Osteocyte (in vitro differentiated cells): ENCODE results near the gene SH3TC2. TPM values are rescaled to one million over a fixed set of nuclear protein-coding genes. Genes with fewer than 3 reads are reported as not detected.
A peak's percentile ranks its signal among the peaks of the same experiment; 100 is the strongest.

Experiments
- DNase-seq: peaks from one replicate; pipeline ENCODE4 v3.0.0; 2021; ENCODE audit warnings: mixed read lengths; ENCODE audit not compliant: unreplicated experiment; ENCODE audit errors: extremely low spot score
- H3K27ac Mint-ChIP-seq: one replicate; pipeline ENCODE4 v1.8.0; 2021; ENCODE audit warnings: mild to moderate bottlenecking, mixed read lengths; ENCODE audit not compliant: unreplicated experiment
- H3K27me3 Mint-ChIP-seq: one replicate; pipeline ENCODE4 v1.8.0; 2021; ENCODE audit warnings: mixed read lengths; ENCODE audit not compliant: unreplicated experiment
- H3K36me3 Mint-ChIP-seq: one replicate; pipeline ENCODE4 v1.8.0; 2021; ENCODE audit warnings: mixed read lengths; ENCODE audit not compliant: unreplicated experiment
- H3K4me1 Mint-ChIP-seq: one replicate; pipeline ENCODE4 v1.8.0; 2021; ENCODE audit warnings: mixed read lengths; ENCODE audit not compliant: unreplicated experiment
- H3K4me3 Mint-ChIP-seq: one replicate; pipeline ENCODE4 v1.8.0; 2021; ENCODE audit warnings: mild to moderate bottlenecking, moderate library complexity, mixed read lengths; ENCODE audit not compliant: unreplicated experiment
- H3K9me3 Mint-ChIP-seq: one replicate; pipeline ENCODE4 v1.8.0; 2021; ENCODE audit warnings: mixed read lengths; ENCODE audit not compliant: unreplicated experiment
- CTCF ChIP-seq: fragments of 200-600 bp; sonication (generic); IDR thresholded peaks from 2 replicates; pipeline ENCODE4 v1.5.0; 2021; ENCODE audit warnings: antibody characterized with exemption, mild to moderate bottlenecking, moderate library complexity
- total RNA-seq: library from RNA; stranded (reverse); gene quantifications from 2 replicates; pipeline ENCODE4 v1.2.1, GENCODE V29; 2021

The SH3TC2 gene
- total RNA-seq, 1 donor from 2014 or later: 0.83 TPM

DNA sequence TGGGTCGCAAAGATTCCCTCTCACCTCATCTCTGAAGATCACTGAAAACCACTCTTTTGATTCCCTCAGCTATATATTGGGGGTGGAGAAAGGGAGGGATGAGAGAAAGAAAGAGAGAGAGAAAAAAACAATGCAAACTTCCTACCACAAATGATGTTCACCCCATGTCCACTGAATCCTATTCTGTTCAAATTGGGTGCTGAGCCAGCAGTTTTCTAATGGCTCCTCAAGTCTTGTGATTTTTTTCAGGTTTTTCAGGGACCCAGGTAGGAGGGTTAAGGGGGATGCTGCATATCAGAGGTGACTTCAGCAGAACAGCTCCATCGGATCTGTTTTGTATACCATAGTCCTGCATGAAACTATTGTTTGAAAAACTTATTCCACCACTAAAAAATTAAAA lies 95.9 kb downstream of the SH3TC2 start:
- Mint-ChIP-seq H3K27me3 (no peaks in the 10 kb centered on the region), H3K4me1 (peaks cover 71% of the 10 kb centered on the region)
- TF ChIP-seq CTCF: no peak

DNA sequence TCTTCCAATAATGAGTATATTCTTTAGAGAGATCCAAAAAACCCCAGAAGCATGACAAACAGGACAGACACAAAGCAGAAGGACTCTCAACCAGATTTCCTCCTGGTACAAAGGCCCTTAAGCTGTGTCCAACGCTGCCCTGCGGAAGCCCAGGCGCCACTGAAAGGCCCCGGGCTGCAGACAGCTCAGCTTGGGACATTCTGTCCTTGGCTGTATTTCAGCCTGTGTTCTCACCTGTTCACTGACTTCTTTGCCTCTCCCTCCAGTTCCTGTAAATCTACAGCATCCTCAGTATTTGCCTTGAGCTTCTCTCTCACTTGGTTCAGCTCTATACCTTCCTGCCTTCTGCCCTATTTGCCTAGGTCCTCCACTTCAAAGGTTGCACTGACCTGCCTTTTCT lies 96.5 kb downstream of the SH3TC2 start:
- no peaks in the 10 kb centered on the region for H3K9me3 Mint-ChIP-seq
- H3K4me3 Mint-ChIP-seq: no peak overlapping the region
- no peaks in the 10 kb centered on the region for H3K36me3 Mint-ChIP-seq
- peaks cover 66% of the 10 kb centered on the region for H3K4me1 Mint-ChIP-seq
- peak overlapping the region; percentile 90 for H3K27ac Mint-ChIP-seq
- TF ChIP-seq CTCF: no peak
- no peak for DNase-seq
- H3K27me3 Mint-ChIP-seq: no peaks in the 10 kb centered on the region

More for the DNA sequence above, 95.9 kb downstream of the SH3TC2 start:
- peak overlapping the region; percentile 90 for H3K27ac Mint-ChIP-seq
- DNase-seq: no peak
- H3K4me3 Mint-ChIP-seq: no peak overlapping the region
- no peaks in the 10 kb centered on the region for H3K9me3 Mint-ChIP-seq
- no peaks in the 10 kb centered on the region for H3K36me3 Mint-ChIP-seq

DNA sequence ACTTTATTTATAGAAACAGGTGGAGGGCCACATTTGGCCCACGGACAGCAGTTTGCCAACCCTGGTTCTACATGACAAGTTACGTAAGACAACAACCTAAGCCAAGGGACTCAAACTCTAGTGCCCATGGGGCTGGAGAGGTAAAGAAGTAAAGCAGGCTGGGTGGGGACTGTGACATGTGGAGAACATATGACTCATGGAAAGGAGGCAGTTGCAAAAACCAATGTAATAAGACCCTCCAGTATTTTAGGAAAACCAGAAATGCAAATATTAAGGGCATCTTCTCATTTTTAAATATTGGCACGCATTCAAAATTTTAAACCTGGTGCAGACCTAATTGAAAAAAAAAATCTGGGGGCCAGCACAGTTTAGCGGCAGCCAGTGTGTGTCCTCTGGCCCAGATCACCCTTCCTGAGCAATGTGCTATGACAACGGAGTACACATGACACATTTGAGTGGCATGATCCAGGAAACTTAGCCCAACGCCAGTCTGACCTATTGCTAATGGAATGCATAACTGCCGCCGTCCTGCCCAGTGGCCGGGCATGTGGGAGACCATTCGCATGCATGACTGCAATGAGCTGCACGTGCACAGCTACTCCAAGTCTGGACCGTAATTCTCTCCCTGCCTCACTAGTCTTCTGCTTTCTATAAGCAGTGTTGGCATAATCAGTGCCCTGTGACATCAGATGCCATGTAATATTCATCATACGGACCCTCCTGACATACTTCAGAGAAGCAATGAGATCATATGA lies 97.2 kb downstream of the SH3TC2 start:
- Mint-ChIP-seq H3K36me3 (no peaks in the 10 kb centered on the region), H3K27ac (peak overlapping the region; percentile 90), H3K4me1 (peaks cover 59% of the 10 kb centered on the region), H3K9me3 (no peaks in the 10 kb centered on the region), H3K27me3 (no peaks in the 10 kb centered on the region), H3K4me3 (peak overlapping the region; percentile 26)
- TF ChIP-seq CTCF: no peak
- peak; percentile 97 for DNase-seq

DNA sequence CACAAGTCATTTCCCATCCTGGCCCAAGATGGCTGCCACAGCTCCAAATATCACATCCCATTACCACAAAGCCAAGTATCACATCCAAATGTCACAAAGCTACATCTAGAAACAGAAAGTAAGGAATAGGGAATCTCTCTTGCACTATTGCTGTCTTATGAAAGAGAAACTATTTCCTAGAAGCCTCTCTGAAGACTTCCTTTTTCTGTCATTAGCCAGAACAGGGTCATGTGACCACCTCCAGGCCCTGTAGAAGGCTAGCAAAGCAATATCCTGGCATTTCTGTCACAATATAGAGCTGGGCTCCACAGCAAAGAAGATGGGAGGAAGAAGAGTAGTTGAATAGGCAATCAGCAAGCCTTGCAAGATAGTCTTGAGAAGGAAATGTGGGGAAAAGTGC lies 99.2 kb downstream of the SH3TC2 start:
- no peaks in the 10 kb centered on the region for H3K36me3 Mint-ChIP-seq
- H3K4me3 Mint-ChIP-seq: no peak overlapping the region
- TF ChIP-seq CTCF: no peak
- H3K27ac Mint-ChIP-seq: peak overlapping the region; percentile 83
- no peaks in the 10 kb centered on the region for H3K9me3 Mint-ChIP-seq
- H3K27me3 Mint-ChIP-seq: no peaks in the 10 kb centered on the region
- H3K4me1 Mint-ChIP-seq: peaks cover 42% of the 10 kb centered on the region
- DNase-seq: no peak

DNA sequence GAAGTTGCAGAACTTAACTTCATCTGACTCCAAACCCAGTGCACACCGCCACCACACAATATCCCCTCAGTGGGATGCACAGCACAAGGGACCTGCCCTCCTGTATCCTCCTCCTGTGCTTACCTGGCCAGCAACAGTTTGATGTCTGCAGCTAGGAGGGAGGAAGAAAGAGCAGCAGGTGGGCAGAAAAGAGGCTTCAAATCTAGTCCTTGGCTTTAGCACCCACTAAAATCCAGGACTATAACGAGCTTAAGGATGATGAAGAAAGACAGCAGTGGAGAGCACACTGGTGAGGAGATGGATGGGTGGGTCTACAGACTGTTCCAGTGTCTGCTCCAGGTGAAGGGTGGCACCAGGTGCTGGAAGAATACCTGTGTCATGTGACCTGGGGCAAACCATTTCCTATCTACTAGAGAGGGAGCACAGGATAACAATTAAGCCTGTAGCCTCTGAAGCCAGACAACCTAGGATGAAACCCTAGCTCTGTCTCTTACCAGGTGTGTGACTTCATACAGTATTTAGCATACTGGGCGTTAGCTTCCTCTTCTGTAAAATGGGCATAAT lies 100.0 kb downstream of the SH3TC2 start:
- Mint-ChIP-seq H3K9me3 (no peaks in the 10 kb centered on the region), H3K27ac (no peak overlapping the region), H3K27me3 (no peaks in the 10 kb centered on the region), H3K36me3 (no peaks in the 10 kb centered on the region), H3K4me3 (no peak overlapping the region), H3K4me1 (peaks cover 39% of the 10 kb centered on the region)
- no peak for TF ChIP-seq CTCF
- DNase-seq: no peak
